GM20000 (cell line): ENCODE results near the gene RAB24.

Experiments used
- DNase-seq: peaks from one replicate; pipeline ENCODE4 v3.0.0; 2012; ENCODE audit warnings: low spot score
- CTCF ChIP-seq: IDR thresholded peaks from 2 replicates; pipeline ENCODE4 v1.5.1; 2012; ENCODE audit warnings: mild to moderate bottlenecking, control low read depth; ENCODE audit errors: extremely low read depth, missing control alignments

Gene RAB24

GRCh38 chr5:177313561-177314259 is 10.2 kb upstream of the RAB24 start:
- no peak for TF ChIP-seq CTCF
- DNase-seq: no peak

- TF ChIP-seq CTCF: peak; percentile 23
- DNase-seq: no peak
Measured at GRCh38 chr5:177312649-177313181, 9.2 kb upstream of the RAB24 start.

GRCh38 chr5:177311723-177312648 is 8.5 kb upstream of the RAB24 start, which contains the start of gene MXD3:
TSS of gene MXD3 (minus strand) at chr5:177311898. CDS start at chr5:177311830, 68 bp downstream.
- DNase-seq: peak; percentile 97
- no peak for TF ChIP-seq CTCF

GRCh38 chr5:177311392-177311722 is 7.8 kb upstream of the RAB24 start:
- DNase-seq: no peak
- no peak for TF ChIP-seq CTCF

GRCh38 chr5:177310757-177311391 is 7.4 kb upstream of the RAB24 start:
- TF ChIP-seq CTCF: no peak

GRCh38 chr5:177310332-177310731 is 6.8 kb upstream of the RAB24 start:
- no peak for DNase-seq
- TF ChIP-seq CTCF: no peak

More at GRCh38 chr5:177310757-177311391, 7.4 kb upstream of the RAB24 start:
- DNase-seq: no peak
